CD4-positive, alpha-beta T cell treated with Interleukin-2 at 100 ng/mL for 4 hours (primary cell): ENCODE data around the gene TBX1.
A peak's percentile ranks its signal among the peaks of the same experiment; 100 is the strongest.
"Not testable (repeated sequence)": the region's sequence is repeated elsewhere in the genome, so short reads cannot be mapped to it uniquely, and the experiment has no call there.

Experiments
- DNase-seq: peaks from one replicate; pipeline ENCODE4 v3.0.0-alpha.2; 2020; ENCODE audit warnings: low spot score

Gene TBX1

GRCh38 chr22:19765477-19766239 is 5.1 kb downstream of the TBX1 start:
- no peak for DNase-seq

- no peak for DNase-seq
These were observed 5.6 kb downstream of the TBX1 start for GRCh38 chr22:19766240-19766510.

GRCh38 chr22:19766511-19767426 is 6.2 kb downstream of the TBX1 start:
- peak; percentile 29 for DNase-seq

DNA sequence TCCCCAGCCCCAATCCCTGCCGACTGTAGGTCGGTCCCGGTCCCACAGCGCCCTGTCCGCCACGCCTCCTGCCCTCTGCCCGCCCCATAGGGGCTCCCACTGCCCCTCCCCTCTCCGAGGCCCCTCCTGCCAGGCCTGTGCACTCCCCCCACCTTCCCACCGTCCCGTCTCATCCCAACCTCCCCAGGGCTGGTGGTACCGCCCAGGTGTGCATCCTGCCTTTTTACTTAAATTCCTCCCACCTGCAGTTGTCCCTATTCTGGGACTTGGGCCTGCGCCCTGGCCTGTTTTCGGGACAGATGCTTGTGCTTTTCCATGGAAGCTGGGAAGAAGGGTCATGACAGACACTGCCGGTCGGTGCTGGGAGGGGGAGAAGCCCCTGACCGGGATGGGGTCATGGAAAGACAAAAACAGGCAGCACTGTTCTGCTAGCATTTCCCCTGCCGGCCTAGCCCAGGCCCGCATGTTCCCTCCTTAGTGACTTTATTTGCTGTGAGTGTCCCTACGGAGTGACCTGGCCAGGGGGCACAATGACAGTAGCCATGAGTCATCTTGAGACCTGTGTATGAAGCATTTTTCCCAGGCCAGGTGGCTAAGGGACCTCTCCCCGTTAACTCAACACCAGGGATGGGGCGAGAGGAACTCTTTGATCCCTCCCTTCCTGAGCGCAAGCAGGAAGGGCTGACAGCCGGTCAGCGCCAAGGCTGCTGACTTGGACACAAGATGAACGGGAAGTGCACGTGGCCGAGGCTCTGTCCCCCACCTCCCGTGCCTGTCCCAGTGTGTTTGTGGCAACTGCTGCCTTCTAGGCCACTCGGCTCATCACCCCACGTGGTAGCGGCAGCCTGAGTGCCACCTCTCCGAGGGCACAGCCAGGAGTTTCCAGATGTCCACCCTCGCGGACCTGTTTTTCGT is 7.1 kb downstream of the TBX1 start:
- no peak for DNase-seq

DNA sequence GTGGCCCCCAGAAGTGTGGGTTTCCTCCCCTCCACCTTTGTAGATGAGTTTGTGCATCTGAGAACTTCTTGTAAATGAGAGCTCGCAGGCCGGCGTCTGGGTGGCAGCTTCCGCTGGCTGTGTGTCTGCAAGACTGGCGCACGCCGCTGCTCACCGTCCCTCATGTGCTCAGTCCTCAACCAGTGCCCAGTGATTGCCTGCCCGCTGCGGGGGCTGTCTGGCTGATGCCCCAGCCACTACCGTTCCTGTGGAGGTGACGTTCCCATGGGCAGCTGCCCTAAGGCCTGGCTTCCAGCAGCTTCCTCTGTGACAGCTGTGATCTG is 8.8 kb downstream of the TBX1 start:
- no peak for DNase-seq

- DNase-seq: no peak
These were observed 10.0 kb downstream of the TBX1 start for GRCh38 chr22:19770349-19771220.

GRCh38 chr22:19772422-19772672 is 11.8 kb downstream of the TBX1 start:
- DNase-seq: no peak

DNA sequence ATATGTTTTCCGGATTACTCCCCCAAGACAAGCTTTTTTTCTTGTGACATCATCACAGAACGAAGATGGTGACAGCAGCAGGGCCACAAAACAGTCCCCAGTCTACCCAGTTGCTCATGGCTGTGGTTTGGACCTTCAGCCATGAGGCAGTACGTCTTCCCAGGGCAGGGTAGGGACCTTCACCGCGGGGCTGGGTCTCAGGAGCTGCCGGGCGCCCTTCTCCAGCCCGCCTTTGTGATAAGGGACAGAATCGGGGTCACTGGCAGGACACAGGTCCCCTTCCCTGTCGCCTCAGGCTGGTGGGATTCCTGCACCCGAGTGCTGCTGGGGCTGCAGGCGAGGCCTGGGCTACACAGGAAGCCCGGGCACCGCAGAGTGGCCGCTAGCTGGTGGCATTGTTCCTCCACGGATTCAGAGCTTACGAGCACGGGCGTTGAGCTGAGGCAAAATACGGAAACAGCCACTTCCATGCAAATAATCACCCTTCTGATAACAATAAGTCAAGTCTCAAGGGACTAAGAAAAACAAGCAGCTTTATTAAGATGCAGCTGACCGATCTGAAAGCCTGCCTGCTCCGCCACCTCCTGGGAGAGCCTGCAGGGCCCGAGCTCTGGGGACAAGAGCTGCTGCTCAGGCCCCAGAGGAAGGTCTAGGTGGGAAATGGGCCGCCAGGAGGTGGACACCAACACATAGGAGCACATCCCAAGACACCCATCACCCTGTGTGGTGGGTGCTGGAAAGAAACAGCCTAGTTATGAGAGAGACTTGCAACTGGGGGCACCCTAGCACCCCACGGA is 12.3 kb downstream of the TBX1 start:
- no peak for DNase-seq

GRCh38 chr22:19773470-19774040 is 13.0 kb downstream of the TBX1 start:
- DNase-seq: no peak

DNA sequence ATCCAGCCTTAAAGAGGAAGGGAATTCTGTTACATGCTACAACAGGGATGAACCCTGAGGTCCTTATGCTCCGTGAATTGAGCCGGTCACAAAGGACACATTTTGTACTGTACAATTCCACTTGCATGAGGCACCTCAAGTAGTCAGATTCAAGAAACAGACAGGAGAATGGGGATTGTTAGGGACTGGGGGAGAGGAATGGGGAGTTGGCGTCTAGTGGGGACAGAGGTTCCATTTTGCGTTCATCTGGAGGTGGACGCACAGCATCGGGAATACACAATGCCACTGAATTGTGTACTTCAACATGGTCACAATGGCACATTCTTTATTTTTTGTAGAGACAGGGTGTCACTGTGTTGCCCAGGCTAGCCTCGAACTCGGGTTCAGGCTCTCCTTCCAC is 14.1 kb downstream of the TBX1 start:
- no peak for DNase-seq

DNA sequence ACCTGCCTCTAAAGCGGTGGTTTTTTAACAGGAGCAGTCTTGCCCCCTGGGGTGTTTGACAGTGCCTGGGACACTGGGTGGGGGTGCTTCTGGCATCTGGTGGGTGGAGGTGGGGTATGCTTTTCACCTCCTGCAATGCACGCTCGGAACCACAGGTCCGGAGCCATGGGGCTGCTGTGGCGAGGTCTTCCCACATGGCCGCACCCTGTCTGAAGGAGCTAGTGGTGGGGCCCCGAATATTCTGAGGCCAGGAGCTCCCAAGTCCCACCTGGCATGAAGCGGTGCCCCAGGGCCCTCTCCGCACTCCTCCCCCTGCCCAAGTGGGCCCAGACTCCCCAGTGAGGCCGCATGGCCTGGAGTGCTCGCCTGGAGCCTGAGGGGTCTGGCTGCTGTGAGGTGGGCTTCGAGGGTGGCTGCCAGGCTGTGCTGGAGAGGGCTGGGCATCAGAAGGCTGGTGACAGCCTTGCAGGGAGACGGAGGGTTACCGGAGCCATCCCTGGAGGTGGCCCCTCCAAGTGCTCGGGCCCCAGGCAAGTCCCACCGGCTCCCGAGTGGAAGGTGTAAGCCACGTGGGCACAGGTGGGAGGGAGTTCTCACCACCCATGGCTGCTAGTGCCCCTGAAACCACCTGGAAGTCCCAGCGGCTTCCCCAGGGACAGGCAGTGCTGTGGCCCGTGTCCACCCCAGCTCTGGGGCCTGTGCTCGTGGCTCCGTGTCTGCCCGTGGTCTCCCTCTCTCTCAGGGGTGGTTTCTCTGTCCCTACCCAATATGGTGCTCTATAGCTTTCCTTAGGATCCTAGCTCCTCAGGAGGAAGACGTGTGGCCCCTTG is 15.1 kb downstream of the TBX1 start:
- DNase-seq: no peak

DNA sequence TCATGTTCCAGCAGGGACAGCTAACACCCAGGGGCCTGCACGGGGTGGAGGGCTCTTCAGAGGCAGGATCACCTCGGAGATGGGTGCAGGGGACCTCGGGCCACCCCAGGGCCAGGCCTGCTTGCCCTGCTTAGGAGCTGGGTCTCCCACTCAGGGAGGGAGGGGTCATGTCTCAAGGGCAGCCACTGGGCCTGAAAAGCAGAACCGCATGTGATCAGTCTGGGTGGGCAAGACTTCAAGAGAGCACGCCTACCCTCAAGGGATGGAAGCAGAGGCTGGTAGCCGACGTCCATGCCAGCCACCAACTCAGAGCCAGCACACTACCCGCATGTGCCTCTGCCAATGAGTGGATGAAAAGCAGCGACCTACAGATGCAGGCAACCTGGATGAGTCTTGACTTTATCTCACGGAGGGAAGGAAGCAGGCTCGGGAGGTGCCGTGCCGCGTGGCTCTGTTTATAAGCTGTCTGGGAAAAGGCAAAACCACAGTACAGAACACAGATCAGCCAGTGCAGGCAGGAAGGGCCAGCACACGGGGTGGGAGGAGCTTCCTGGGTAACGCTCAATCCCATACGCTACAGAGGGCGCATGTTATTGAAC is 16.0 kb downstream of the TBX1 start:
- no peak for DNase-seq

DNA sequence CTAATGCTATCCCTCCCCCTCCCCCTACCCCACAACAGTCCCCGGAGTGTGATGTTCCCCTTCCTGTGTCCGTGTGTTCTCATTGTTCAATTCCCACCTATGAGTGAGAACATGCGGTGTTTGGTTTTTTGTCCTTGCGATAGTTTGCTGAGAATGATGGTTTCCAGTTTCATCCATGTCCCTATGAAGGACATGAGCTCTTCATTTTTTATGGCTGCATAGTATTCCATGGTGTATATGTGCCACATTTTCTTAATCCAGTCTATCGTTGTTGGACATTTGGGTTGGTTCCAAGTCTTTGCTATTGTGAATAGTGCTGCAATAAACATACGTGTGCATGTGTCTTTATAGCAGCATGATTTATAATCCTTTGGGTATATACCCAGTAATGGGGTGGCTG is 16.6 kb downstream of the TBX1 start:
- DNase-seq: not testable (repeated sequence)

GRCh38 chr22:19779011-19779421 is 18.4 kb downstream of the TBX1 start:
- no peak for DNase-seq

DNA sequence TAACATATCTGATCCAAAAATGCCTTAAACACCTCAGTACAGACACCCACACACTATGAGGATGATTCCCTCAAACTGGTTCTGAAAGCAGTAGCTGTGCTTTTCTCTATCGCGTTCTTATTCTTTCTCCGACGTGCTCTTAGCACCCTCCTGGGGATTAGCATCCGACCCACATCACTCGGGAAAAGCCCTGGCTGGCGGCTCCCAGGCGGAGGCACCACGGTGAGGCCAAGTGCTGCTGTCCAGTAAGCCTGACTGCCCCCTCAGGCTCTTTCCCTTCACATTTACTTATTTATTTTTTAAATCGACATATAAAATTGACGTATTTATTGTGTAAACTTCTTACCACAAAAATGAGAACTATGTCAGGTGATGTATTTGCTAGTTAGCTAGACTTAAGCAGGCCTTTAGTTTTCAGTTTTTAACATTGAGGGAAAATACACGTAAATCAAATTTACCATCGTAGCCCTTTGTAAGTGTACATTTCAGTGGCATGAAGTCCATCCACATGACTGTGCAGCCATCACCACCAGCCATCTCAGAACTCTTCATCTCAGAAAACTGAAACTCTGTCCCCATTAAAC is 19.2 kb downstream of the TBX1 start:
- DNase-seq: no peak

- DNase-seq: no peak
These were observed 22.0 kb downstream of the TBX1 start for GRCh38 chr22:19782533-19782932.

DNA sequence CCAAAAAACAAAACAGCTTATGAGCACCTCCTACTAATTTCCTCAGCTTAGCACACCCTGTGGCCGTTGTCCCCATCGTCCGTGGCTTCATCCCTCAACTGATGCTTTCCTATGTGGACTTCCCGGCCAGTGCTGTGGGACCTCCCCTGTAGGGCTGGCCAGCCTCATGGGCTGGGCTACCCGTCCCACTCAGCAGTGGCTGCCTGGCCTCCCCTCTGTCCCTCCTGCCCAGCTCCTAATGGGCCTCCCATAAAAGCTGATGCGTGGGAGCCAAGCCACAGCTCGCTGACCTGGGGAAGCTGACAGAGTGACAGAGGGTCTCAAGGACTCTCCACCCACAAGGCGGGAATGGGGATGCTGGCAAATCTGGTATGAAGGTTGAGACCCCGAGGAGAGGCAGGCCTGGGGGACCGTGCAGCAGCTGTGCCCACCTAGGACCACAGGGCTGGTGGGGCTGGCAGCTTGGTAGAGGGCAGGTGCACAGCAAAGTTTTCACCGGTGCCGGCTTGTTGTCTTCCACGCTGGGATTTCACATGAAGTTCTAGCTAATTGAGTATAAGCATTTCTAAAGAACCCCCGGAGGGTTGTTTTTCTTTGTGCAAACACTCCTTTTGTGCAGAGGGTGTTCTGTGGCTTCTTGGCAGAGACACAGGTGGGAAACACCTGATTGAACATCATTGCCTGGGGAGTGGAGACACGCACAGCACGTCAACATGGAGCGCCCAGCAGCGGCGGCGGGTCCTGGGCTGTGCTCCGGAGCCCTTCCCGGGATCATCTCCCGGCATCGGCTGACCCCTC is 23.2 kb downstream of the TBX1 start:
- DNase-seq: no peak
